Gastrocnemius medialis (tissue), 4 donors: ENCODE results near the gene ASCL5.

Source experiments
- POLR2A ChIP-seq, 2 donors: fragments of 450-650 bp; IDR thresholded peaks; one replicate each; pipeline ENCODE4 v1.6.1; 2017; ENCODE audit warnings: antibody characterized with exemption in 2 of 2, mild to moderate bottlenecking in 2 of 2, moderate library complexity in 2 of 2
- TF ChIP-seq, protein P1 (sequence below), 5 experiments: fragments of 450-650 bp in 3 of 5; fragments of 200-600 bp in 2 of 5; sonication (generic) in 2 of 5; IDR thresholded peaks in 4 of 5; conservative IDR thresholded peaks in 1 of 5; 1 replicate in 4 of 5; 2 replicates in 1 of 5; pipeline ENCODE4 v1.5.1; 2016 to 2019; ENCODE audit warnings: antibody characterized with exemption in 5 of 5, mild to moderate bottlenecking in 3 of 5, moderate library complexity in 3 of 5

DNA sequence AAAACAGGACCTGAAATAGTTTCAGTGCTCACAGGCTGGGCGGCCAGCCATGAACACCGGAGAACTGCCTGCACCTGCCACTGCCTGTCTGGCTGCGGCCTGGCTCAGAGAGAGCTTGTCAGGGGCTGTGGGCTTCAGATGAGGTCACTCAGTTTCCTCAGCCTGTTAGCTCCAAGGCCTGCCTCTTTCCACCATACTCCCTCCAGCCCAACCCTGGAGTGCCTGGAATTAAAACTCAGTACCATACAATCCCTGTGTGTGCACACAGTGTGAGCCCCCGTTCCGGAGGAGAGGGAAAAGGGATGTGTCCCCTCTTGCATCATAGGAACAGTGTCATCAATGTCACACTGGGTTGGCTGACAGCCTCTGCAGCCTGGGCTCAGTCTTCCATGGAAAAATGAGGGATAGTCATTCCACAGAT is 30.9 kb downstream of the ASCL5 start:
- TF ChIP-seq, protein P1, sequence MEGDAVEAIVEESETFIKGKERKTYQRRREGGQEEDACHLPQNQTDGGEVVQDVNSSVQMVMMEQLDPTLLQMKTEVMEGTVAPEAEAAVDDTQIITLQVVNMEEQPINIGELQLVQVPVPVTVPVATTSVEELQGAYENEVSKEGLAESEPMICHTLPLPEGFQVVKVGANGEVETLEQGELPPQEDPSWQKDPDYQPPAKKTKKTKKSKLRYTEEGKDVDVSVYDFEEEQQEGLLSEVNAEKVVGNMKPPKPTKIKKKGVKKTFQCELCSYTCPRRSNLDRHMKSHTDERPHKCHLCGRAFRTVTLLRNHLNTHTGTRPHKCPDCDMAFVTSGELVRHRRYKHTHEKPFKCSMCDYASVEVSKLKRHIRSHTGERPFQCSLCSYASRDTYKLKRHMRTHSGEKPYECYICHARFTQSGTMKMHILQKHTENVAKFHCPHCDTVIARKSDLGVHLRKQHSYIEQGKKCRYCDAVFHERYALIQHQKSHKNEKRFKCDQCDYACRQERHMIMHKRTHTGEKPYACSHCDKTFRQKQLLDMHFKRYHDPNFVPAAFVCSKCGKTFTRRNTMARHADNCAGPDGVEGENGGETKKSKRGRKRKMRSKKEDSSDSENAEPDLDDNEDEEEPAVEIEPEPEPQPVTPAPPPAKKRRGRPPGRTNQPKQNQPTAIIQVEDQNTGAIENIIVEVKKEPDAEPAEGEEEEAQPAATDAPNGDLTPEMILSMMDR (IDR thresholded peaks at IDR 0.05 in 4 of 5, conservative IDR thresholded peaks at IDR 0.05 in 1 of 5): no peak
- TF ChIP-seq POLR2A (IDR thresholded peaks at IDR 0.05): peak; percentile 11 to 23
